Glomerular endothelial cell (primary cell): Measurements from ENCODE around the gene RDH11. TPM values are rescaled to one million over a fixed set of nuclear protein-coding genes. Genes with fewer than 3 reads are reported as not detected.
A peak's percentile ranks its signal among the peaks of the same experiment; 100 is the strongest.
"Not testable (repeated sequence)": the region's sequence is repeated elsewhere in the genome, so short reads cannot be mapped to it uniquely, and the experiment has no call there.

Experiments used
- DNase-seq: peaks from one replicate; pipeline ENCODE4 v3.0.0-alpha.2; 2011; ENCODE audit warnings: low read depth, low spot score; ENCODE audit errors: extremely low read depth
- total RNA-seq: library from RNA; depleted of rRNA; stranded (reverse); fragments of >200 nt; gene quantifications from 2 replicates; pipeline ENCODE4 v1.2.3, GENCODE V29; 2015

The RDH11 gene, protein sequence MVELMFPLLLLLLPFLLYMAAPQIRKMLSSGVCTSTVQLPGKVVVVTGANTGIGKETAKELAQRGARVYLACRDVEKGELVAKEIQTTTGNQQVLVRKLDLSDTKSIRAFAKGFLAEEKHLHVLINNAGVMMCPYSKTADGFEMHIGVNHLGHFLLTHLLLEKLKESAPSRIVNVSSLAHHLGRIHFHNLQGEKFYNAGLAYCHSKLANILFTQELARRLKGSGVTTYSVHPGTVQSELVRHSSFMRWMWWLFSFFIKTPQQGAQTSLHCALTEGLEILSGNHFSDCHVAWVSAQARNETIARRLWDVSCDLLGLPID
- 65.3 and 74.7 TPM in 2 replicates for total RNA-seq

DNA sequence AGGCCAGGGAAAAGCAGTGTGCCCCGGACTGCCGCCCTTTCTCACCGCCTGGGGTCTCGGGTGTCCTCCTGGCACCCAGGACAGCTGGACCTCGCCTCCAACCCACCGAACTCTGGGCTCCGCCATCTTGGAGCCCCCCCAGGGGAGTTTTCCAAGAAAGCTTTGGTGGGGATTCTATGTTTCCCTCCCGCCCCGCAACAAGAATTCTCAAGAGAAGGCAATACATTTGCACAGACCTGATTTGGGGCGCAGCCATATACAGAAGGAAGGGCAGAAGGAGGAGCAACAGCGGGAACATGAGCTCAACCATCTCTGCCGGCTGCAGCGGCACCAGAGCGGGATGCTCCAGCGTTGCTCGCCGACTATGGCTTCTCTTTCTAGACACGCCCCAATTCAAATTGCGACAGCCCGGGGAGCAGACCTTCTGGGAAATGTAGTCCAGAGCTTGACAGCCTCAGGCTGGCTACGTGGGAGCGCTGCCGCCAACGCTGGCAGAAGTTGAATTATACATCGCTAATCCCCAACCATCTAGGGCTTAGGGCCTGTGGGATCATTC is at the start of gene RDH11:
RDH11 (minus strand) TSS at position 371 of the 556 bp plus-strand sequence; CDS start at position 310, 61 bp downstream.
- peak; percentile 56 for DNase-seq

DNA sequence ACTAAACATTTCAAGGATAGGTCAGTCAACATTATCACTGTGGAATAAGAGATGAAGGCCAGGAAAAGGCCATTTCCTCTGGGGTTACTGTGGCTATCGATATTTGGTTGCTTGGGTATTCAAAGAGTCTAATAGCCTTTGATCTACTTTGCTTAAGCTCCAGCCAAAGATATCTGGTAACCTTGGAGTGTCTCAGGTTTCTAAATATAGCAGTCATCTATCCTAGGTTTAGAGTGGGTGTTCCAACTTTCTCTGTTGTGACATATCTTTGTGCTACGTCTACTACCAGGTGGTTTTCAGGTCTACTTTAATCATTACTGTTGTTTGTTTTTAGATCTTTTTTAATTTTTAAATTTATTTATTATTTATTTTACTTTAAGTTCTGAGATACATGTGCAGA is 48.5 kb upstream of the RDH11 start:
- DNase-seq: no peak

DNA sequence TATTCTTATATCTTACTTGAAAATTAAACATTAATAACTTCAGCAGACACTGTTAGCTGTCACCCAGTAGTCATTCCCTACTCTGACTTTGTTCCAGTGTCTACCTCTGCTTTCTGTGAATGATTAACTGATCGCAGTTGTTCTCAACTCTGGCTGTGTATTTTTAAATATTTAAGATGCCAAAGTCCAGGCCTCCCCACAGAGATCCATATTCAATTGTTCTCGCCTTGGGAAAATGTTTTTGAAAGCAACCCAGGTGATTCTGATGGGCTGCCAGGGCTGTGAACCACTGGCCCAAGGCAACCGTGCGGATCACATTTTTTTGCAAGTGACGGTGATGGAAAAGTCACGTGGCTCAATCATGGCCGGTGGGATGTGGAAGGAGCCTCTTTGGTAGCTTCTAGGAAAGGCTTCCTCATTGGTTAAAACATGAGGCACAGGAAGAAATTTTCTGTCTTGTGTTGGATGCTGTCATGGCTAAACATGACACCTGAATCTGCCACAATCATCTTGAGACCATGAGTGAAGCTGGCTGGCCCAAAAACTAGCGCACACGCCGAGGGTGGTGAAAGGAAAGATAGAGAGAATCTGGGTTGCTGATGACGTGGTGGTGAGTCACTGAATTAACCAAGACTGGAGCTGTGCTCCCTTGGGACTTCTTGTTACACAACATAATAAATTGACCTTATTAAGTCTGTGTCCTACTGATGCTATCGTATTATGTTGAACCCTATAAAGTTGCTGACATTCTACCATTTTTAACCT is 43.4 kb upstream of the RDH11 start:
- DNase-seq: no peak

DNA sequence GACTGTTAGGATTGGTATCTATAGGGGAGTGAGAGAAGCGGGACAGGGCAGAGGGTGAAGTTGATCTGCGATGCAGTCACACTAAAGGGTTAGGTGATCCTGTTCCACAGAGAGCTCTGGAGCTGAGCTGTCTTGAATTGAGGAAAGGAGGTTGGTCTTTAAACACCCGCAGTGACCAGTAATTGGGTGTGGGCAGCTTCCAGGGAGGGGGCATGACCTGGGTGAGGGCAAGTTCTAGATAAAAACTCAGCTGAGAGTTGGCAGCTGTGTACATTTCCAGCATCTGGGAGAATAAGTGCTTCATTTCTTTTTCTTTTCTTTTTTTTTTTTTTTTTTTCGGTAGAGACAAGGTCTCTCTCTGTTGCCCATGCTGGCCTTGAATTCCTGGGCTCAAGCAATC is 41.2 kb upstream of the RDH11 start:
- DNase-seq: no peak

DNA sequence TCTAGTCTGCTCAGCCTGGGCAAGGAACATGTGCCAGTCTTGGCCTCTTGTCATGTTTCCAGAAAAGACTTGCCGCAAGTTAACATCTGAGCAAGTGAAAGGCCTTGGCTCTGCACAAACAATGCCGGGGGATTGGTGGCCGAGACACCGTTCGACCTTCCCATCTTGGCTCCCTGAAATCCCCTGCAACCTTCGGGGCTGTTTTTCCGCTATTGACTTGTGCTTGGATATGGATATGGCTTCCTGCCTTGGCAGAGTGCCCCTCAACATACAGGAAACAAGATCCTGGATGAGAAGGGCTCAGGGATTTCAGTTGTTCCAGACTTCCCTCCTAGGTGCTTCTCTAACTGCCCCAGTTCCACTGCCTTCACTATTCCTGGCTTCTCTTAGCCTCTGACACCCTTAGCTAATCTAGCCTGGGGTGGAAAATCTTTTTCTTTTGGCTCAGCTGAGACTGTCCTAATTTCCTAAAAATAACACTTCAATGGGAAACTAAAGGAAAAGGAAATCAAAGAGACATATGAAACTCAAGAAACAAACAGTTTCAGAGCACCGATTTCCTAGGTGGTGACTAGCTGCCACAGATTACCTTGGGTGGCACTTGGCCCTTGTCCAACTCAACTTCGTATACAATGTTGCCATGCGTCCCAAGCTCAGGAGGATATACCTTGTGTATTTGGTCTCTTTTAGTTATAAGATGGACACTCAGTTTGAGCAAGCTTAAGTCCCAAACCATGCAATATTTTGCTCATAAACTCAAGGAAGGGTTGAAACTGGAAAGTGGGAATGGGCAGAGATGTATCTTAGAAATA is 40.0 kb upstream of the RDH11 start:
- DNase-seq: no peak

DNA sequence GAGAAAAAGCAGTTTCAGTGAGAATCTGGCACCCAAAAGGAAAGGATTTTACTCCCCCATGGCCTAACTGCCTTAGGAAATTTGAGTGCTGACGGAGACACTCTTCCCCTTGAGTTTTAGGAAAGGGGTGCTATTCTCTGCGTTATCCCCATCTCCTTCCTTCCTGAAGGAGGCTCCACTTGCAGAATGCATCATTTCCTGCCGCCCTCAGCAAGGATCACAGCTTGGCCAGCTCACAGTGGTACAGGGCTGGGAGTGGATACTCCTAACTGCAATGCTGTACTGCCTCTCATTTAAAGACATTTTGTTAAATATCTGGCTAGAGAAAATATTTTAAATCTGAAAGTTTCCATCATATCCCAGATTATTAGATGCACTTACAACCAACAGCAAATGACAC is 39.1 kb upstream of the RDH11 start:
- DNase-seq: no peak

DNA sequence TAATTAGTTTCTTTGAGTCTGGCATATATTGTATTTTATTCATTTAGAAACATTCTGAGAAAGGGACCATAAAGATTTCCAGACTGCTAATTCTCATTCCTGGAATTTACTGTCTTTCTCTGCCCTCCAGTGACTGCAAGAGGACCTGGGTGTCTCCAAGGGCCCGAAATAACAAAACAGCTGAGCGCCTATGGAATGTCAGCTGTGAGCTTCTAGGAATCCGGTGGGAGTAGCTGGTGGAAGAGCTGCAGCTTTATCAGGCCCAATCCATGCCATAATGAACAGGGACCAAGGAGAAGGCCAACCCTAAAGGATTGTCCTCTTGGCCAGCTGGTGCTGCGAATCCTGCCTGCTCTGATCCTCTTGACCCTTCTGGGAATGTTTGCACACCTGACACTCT is 38.1 kb upstream of the RDH11 start:
- DNase-seq: no peak

DNA sequence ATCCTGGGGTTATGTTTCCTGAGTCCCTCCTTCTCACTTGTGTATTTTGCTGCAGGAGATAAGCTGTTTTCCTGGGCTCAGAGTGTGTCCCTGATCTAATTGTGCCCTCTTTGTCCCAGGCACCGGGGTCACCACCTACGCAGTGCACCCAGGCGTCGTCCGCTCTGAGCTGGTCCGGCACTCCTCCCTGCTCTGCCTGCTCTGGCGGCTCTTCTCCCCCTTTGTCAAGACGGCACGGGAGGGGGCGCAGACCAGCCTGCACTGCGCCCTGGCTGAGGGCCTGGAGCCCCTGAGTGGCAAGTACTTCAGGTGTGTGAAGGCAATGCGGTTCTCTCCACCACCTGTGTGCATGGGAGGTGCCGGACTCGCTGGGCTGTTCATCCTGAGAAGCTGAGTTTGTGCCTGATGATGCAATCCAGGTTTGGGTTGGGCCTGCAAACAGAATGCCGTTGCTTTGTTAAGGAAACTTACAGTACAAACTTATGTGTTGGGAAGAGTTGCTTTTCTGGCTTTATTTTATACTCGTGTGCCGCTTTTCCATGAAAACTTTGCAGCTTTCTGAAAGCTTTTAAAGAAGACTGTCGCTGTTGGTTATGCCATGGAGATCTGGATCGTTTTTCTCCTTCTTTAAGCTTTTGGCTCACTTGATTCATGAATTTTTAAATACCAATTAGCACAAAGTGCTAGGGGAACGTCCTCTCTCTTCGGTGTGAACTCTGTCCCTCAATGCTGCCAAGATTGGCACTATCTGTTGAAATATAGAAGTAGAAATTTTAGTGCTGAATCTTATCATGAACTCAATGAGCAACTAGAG is 33.7 kb upstream of the RDH11 start:
- no peak for DNase-seq

DNA sequence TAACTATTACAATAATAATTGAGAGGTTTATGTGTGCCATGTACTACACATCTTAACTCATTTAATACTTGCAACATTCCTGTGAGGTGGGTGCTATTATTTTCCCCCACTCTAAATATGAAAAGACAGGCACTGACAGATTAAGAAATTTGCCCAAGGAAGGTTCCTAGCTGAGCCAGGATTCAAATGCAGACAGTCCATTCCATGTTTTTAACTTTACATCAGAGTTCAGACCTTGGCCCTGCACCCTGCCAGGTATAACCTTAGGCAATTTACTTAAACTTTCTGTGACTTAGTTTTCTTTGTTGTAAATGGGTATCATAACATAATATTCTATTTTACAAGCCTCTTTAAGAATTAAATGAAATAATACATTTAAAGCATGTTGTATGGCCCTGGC is 32.7 kb upstream of the RDH11 start:
- no peak for DNase-seq

DNA sequence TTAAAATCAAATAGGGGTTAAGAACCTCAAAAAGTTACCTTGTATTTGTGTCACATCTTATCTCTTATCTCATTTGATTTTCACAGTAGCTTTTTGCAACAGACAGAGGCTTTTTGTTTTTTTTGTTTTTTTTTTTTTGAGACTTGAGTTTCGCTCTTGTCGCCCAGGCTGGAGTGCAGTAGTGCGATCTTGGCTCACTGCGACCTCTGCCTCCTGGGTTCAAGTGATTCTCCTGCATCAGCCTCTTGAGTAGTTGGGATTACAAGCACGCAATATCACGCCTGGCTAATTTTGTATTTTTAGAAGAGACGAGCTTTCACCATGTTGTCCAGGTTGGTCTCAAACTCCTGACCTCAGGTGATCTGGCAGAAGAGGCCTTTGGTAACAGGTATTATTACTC is 31.8 kb upstream of the RDH11 start:
- DNase-seq: no peak

DNA sequence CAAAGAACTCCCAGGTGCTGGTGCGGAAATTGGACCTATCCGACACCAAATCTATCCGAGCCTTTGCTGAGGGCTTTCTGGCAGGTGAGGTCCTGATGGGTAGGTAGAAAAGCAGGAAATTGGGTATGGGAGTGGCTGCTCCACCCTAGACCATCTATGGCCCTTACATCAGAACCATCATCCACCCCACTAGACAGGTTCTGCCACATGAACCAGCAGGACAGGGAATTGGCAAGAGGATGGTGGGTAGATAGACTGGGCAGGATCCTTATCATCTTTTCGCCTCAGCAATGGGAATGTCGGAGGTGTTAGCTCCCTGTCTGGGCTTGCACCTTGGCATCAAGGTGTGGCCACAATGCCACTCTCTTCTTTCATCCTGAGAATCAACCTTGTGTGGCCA is 29.6 kb upstream of the RDH11 start:
- DNase-seq: no peak

DNA sequence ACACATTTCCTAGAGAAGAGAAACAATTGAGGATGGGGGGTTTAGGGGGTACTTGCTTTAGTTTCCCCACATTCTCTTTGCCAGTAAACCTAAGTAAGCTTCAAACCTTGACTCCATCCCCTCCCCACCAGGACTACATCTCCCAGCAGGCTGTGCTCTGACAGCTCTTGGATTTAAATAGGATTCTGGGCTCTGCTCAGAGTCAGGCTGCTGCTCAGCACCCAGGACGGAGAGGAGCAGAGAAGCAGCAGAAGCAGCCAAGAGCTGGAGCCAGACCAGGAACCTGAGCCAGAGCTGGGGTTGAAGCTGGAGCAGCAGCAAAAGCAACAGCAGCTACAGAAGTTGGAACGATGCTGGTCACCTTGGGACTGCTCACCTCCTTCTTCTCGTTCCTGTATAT is 26.7 kb upstream of the RDH11 start:
- no peak for DNase-seq

DNA sequence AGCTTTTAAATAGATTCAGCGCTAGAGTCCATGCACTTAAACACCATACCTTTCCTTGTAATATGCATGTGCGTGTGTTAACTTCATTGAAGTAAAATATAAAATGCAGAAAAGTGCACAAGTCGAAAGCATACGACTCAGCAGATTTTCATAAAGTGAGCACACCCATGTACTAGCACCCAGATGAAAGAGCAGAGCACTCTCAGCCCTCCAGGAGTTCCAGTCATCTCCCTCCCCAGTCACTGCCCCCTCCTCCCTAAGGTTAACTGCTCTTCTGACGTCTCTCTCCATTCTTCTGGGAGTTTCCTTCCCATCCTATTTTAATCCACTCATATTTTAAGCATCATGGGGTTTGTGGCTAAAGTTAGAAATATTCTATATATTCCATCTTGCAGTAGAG is 26.3 kb upstream of the RDH11 start:
- DNase-seq: no peak

DNA sequence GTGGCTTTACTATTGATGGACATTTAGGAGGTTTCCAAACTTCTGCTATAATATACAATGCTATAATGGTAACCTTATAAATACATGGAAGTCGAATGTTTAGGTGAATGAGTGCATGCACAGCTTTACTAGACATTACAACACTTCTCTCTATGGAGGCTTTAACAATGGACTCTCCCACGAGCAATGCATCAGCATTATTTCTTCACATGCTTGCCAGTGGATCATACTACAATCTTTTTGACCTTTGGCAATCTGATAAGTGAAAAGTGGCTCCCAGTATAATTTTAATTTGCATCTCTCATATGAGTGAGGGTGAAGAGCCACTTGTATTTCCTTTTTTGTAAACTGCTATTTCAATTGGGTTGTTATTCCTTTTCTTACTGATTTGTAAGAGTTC is 24.3 kb upstream of the RDH11 start:
- no peak for DNase-seq

DNA sequence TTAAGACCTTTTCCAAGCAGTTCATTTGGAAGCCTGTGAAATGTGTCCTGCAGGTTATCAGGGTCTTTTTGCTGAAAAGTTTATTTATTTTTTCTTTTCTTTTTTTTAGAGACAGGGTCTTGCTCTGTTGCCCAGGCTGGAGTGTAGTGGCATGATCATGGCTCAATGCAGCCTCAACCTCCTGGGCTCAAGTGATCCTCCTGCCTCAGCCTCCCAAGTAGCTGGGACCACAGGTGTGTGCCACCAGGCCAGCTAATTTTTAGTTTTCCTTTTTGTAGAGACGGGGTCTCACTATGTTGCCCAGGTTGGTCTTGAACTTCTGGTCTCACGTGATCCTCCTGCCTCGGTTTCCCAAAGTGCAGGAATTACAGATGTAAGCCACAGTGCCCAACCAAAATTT is 23.8 kb upstream of the RDH11 start:
- DNase-seq: not testable (repeated sequence)

DNA sequence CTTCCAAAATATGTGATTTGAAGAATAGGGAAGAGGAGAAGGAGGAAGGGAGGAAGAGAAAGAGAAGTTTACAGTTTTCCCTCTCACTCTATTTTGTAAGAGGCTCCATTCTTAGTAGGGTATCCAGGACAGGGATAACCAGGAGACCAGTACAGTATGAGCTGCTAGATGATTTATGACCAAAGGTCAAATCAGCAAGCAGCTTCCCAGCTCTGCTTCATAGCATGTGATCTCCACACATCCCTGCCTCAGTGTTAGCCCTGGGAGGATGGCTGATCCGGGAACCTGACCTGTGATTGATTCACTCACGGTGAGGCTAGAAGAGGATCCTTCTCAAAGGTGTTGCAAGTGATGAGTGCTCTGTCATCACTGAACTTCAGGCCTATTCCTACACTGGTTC is 22.7 kb upstream of the RDH11 start:
- no peak for DNase-seq

DNA sequence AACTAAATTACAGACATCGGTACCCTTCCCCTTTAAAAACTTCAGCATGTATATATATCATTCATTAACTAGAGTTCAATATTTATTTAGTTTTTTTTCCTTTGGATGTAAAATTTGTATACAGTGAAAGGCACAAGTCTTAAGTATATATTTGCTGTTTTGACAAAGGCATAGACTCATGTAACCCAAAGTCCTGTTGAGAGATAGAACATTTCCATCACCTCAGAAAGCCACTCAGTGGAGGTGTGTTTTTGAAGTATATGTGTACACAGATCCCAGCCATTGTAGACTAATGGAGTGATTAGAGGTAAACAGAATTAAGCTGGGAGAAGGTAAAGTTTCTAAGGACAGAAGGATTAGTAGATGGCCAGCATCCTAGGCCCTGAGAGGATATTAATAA is 21.5 kb upstream of the RDH11 start:
- DNase-seq: no peak

DNA sequence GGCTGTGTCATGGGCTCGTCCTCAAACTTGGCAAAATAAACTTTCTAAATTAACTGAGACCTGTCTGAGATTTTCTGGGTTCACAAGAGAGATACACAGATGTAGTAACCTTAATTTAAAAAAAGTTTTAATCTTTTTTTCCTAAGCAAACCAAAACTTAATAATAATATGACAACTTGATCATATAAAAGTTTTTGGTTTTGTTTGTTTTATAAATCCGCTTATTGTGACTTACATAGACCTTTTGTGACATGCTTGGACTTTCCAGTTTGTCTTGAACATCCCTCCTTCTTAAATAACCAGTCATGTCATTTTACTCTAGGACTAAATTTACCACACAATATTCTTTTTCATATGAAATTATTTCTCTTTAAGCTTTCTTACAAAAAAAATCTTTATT is 14.6 kb upstream of the RDH11 start:
- DNase-seq: no peak

DNA sequence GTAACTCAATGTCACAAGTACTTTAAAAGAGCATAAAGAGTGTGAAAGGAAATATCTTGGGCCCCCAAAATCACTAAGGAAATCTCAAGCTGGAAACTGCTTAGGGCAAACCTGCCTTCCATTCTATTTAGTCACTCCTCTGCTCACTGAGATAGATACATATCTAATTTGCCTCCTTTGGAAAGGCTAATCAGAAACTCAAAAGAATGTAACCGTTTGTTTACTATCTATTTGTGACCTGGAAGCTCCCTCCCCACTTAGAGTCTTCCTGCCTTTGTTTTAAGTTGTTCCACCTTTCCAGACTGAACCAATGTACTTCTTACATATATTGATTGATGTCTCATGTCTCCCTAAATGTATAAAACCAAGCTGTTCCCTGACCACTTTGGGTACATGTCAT is 14.2 kb upstream of the RDH11 start:
- not testable (repeated sequence) for DNase-seq

DNA sequence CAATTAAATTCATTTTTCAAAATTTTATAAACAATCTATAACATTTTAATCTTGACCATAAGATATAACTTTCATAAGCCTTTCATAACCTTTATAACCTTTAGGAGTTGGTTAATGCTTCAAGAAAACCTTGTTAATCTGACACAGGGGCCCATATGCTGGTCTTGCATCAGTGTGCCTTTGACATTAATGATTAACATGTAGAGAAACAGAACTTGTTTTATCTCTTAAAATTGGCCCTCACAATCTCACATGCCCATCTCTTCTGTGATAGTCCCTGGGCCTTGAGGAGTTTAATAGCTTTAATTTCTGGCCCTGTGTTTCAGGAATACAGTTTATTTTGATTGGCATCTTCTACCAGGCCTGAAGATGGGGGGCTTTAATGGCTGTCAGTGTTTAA is 13.8 kb upstream of the RDH11 start:
- not testable (repeated sequence) for DNase-seq
